HuH-7.5 (cell line): ENCODE data around the gene ELP5.

ENCODE experiments used
- DNase-seq: peaks from one replicate; pipeline ENCODE4 v3.0.0; 2011; ENCODE audit warnings: low spot score

Gene ELP5

GRCh38 chr17:7219229-7219811, 32.7 kb upstream of the ELP5 start:
- no peak for DNase-seq

- peak; percentile 94 for DNase-seq
Observed at GRCh38 chr17:7219812-7220592, 32.0 kb upstream of the ELP5 start, which contains the start of the genes ACADVL and DLG4. ACADVL (plus strand) TSS chr17:7219938; CDS start chr17:7219985, 47 bp downstream. DLG4 (minus strand) TSS chr17:7219836.

- no peak for DNase-seq
Observed at GRCh38 chr17:7220593-7221277, 31.3 kb upstream of the ELP5 start.

- DNase-seq, result no peak
Observed at GRCh38 chr17:7221278-7222092, 30.5 kb upstream of the ELP5 start.

GRCh38 chr17:7222093-7222971, 29.7 kb upstream of the ELP5 start:
- no peak for DNase-seq

- no peak for DNase-seq
Observed at GRCh38 chr17:7222972-7223292, 29.1 kb upstream of the ELP5 start.

GRCh38 chr17:7223375-7223774, 28.6 kb upstream of the ELP5 start:
- DNase-seq, result no peak

GRCh38 chr17:7224110-7224509, 27.9 kb upstream of the ELP5 start:
- no peak for DNase-seq

GRCh38 chr17:7224661-7225111, 27.3 kb upstream of the ELP5 start:
- DNase-seq, result no peak

- no peak for DNase-seq
Observed at GRCh38 chr17:7225711-7226331, 26.2 kb upstream of the ELP5 start.

- DNase-seq, result no peak
Observed at GRCh38 chr17:7226721-7227710, 25.0 kb upstream of the ELP5 start.

GRCh38 chr17:7228920-7229319, 23.1 kb upstream of the ELP5 start:
- no peak for DNase-seq

GRCh38 chr17:7229504-7229903, 22.5 kb upstream of the ELP5 start:
- DNase-seq, result no peak

GRCh38 chr17:7232114-7232513, 19.9 kb upstream of the ELP5 start:
- no peak for DNase-seq

- DNase-seq, result no peak
Observed at GRCh38 chr17:7233701-7234082, 18.3 kb upstream of the ELP5 start.

- DNase-seq, result peak; percentile 96
Observed at GRCh38 chr17:7234083-7234951, 17.7 kb upstream of the ELP5 start, which contains the start of gene DVL2. DVL2 (minus strand) TSS chr17:7234517; CDS start chr17:7234262, 255 bp downstream.

GRCh38 chr17:7235693-7236665, 16.0 kb upstream of the ELP5 start:
- no peak for DNase-seq
